ENCODE results near the gene CDV3. TPM values are rescaled to one million over a fixed set of nuclear protein-coding genes. Genes with fewer than 3 reads are reported as not detected.

The CDV3 gene
- total RNA-seq, 1 experiment from 2014 or later, result 161 TPM

GRCh38 chr3:133570937-133571320 lies 2.6 kb upstream of the CDV3 start:
- peaks cover 7% of the 10 kb centered on the region for H3K36me3 ChIP-seq (ENCODE audit: insufficient read depth, low read length, poor library complexity, severe bottlenecking)
- ChIA-PET CTCF (no interaction called here), POLR2A (ENCODE audit: low non-redundant PET) (no interaction called here)
- H3K27me3 ChIP-seq (replicated peaks; ENCODE audit: insufficient read depth, low read depth, low read length, poor library complexity), result no peaks in the 10 kb centered on the region
- no TSS peak for BruUV-seq (replicated peaks)
- no peaks in the 10 kb centered on the region for H3K9me3 ChIP-seq (ENCODE audit: low read depth, low read length, poor library complexity, severe bottlenecking)
- no peak overlapping the region for H3K27ac ChIP-seq (ENCODE audit: low read depth, low read length, poor library complexity, severe bottlenecking)
- H3K4me3 ChIP-seq (ENCODE audit: low read depth, low read length, poor library complexity, severe bottlenecking), result no peak overlapping the region
- no peak for DNase-seq (ENCODE audit: low spot score)
- intact Hi-C loops (cut with micrococcal nuclease; ENCODE audit: unreplicated experiment), result no loop called here
- peaks cover 11% of the 10 kb centered on the region for H3K4me1 ChIP-seq (ENCODE audit: insufficient read depth, low read length, poor library complexity, severe bottlenecking)
- TF ChIP-seq CTCF (conservative IDR thresholded peaks at IDR 0.05; ENCODE audit: low read depth, low read length) (no peak), EZH2 (IDR thresholded peaks at IDR 0.05; ENCODE audit: borderline replicate concordance, low read depth, low read length, poor library complexity, severe bottlenecking) (no peak)

DNA sequence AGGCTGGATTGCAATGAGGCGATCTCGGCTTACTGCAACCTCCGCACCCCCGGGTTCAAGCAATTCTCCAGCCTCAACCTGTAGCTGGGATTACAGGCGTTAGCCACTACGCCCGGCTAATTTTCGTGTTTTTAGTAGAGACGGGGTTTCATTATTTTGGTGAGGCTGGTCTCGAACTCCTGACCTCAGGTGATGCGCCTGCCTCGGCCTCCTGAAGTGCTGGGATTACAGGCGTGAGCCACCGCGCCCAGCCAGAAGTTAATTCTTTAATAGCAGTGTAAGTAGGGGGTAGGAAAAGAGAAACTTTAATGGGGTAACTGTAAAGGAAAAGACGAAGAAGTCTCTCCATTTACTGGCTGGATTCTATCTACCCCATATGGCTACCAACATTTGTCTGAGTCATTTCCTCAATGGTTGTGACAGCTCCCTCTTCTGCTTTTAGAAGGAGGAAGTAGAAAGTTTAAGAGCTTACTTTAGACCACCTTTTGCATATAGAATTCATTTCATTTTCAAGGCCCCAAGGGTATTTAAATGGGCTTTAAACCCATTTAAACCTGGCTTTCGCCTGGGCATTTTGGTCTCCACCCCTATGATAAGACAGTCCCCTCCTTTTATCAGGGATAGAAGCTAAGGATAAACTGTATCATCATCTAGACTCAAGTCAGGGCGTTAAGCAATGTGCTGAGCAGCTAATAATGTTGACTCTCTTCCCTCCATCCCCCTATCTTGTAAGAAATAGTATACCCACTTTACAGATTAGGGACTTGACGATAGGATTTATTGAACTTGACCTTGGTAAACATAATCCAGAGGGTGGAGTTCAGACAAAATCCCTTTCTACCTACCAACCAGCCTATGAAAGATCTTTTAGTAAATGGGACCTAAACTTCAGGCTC lies 1.1 kb upstream of the CDV3 start:
- Histone ChIP-seq H3K27ac (ENCODE audit: low read depth, low read length, poor library complexity, severe bottlenecking) (peak overlapping the region; percentile 80), H3K36me3 (ENCODE audit: insufficient read depth, low read length, poor library complexity, severe bottlenecking) (peaks cover 13% of the 10 kb centered on the region), H3K9me3 (ENCODE audit: low read depth, low read length, poor library complexity, severe bottlenecking) (no peaks in the 10 kb centered on the region), H3K27me3 (replicated peaks; ENCODE audit: insufficient read depth, low read depth, low read length, poor library complexity) (no peaks in the 10 kb centered on the region), H3K4me1 (ENCODE audit: insufficient read depth, low read length, poor library complexity, severe bottlenecking) (peaks cover 14% of the 10 kb centered on the region), H3K4me3 (ENCODE audit: low read depth, low read length, poor library complexity, severe bottlenecking) (peak overlapping the region; percentile 62)
- DNase-seq (ENCODE audit: low spot score), result peak; percentile 39
- TF ChIP-seq EZH2 (IDR thresholded peaks at IDR 0.05; ENCODE audit: borderline replicate concordance, low read depth, low read length, poor library complexity, severe bottlenecking) (no peak), CTCF (conservative IDR thresholded peaks at IDR 0.05; ENCODE audit: low read depth, low read length) (no peak)
- ChIA-PET POLR2A (ENCODE audit: low non-redundant PET) (interaction anchor here (0.6 kb wide), 1 partner anchor 36 kb away, joined by 3 read pairs; no protein-coding TSS in a partner anchor), CTCF (interaction anchor here (0.5 to 0.7 kb wide), 2 partner anchors 41 to 77 kb away, joined by 4 to 5 read pairs; no protein-coding TSS in a partner anchor)
- intact Hi-C loops (cut with micrococcal nuclease; ENCODE audit: unreplicated experiment), result no loop called here
- BruUV-seq (replicated peaks), result TSS peak; percentile 97

- Histone ChIP-seq H3K4me1 (ENCODE audit: insufficient read depth, low read length, poor library complexity, severe bottlenecking) (peaks cover 14% of the 10 kb centered on the region), H3K27ac (ENCODE audit: low read depth, low read length, poor library complexity, severe bottlenecking) (peak overlapping the region; percentile 90), H3K27me3 (replicated peaks; ENCODE audit: insufficient read depth, low read depth, low read length, poor library complexity) (no peaks in the 10 kb centered on the region), H3K9me3 (ENCODE audit: low read depth, low read length, poor library complexity, severe bottlenecking) (no peaks in the 10 kb centered on the region), H3K4me3 (ENCODE audit: low read depth, low read length, poor library complexity, severe bottlenecking) (peak overlapping the region; percentile 62), H3K36me3 (ENCODE audit: insufficient read depth, low read length, poor library complexity, severe bottlenecking) (peaks cover 20% of the 10 kb centered on the region)
- ChIA-PET POLR2A (ENCODE audit: low non-redundant PET) (interaction anchor here (0.6 kb wide), 1 partner anchor 36 kb away, joined by 3 read pairs; no protein-coding TSS in a partner anchor), CTCF (interaction anchor here (0.5 kb wide), 1 partner anchor 119 kb away, joined by 4 read pairs; no protein-coding TSS in a partner anchor)
- TF ChIP-seq EZH2 (IDR thresholded peaks at IDR 0.05; ENCODE audit: borderline replicate concordance, low read depth, low read length, poor library complexity, severe bottlenecking), result no peak
- TF ChIP-seq CTCF (conservative IDR thresholded peaks at IDR 0.05; ENCODE audit: low read depth, low read length), result no peak
- no TSS peak for BruUV-seq (replicated peaks)
- intact Hi-C loops (cut with micrococcal nuclease; ENCODE audit: unreplicated experiment), result no loop called here
- peak; percentile 100 for DNase-seq (ENCODE audit: low spot score)
Observed at GRCh38 chr3:133573054-133573628, 345 bp upstream of the CDV3 start.

Measured in A673 (cell line).